Breast epithelium (tissue), 3 donors: ENCODE data around the gene NDST1.

Experiments used
- CTCF ChIP-seq, 3 donors: fragments of 450-650 bp; IDR thresholded peaks; one replicate each; pipeline ENCODE4 v1.5.1; 2016 to 2017; ENCODE audit warnings: antibody characterized with exemption in 3 of 3, mild to moderate bottlenecking in 3 of 3, moderate library complexity in 3 of 3
- POLR2AphosphoS5 ChIP-seq, 3 donors: sonication (generic); formaldehyde crosslinking; IDR thresholded peaks; one replicate each; pipeline ENCODE4 v1.6.1; 2017; ENCODE audit warnings: antibody characterized with exemption in 3 of 3

GRCh38 chr5:150599281-150599680, 91.3 kb downstream of the NDST1 start:
- no peak for TF ChIP-seq POLR2AphosphoS5 (IDR thresholded peaks at IDR 0.05)
- no peak for TF ChIP-seq CTCF (IDR thresholded peaks at IDR 0.05)
